Upper lobe of left lung (tissue), 6 donors: ENCODE measurements around the gene ENOSF1. TPM values are rescaled to one million over a fixed set of nuclear protein-coding genes. Genes with fewer than 3 reads are reported as not detected.
"Not testable (repeated sequence)": the region's sequence is repeated elsewhere in the genome, so short reads cannot be mapped to it uniquely, and the experiment has no call there.

ENCODE experiments used
- ATAC-seq, 2 donors: fragments of 200-7000 bp; cut with Tn5 transposase; one replicate each; pipeline ENCODE4 v1.9.1; 2022; ENCODE audit warnings: mild to moderate bottlenecking in 2 of 2, moderate library complexity in 2 of 2; ENCODE audit not compliant: low FRiP score in 2 of 2
- DNase-seq, 2 donors: peaks; one replicate each; pipeline ENCODE4 v3.0.0-alpha.2; 2019 to 2020
- H3K27ac ChIP-seq, 4 donors: fragments of 200-600 bp; sonication (generic); one replicate each; pipeline ENCODE4 v1.5.1; 2016 to 2019
- H3K27me3 ChIP-seq, 4 donors: fragments of 200-600 bp; sonication (generic); one replicate each; pipeline ENCODE4 v1.5.1; 2017 to 2019
- H3K36me3 ChIP-seq, 4 donors: fragments of 200-600 bp; sonication (generic); one replicate each; pipeline ENCODE4 v1.5.1; 2016 to 2019
- H3K4me1 ChIP-seq, 4 donors: fragments of 200-600 bp; sonication (generic); one replicate each; pipeline ENCODE4 v1.5.1; 2018 to 2019
- H3K4me3 ChIP-seq, 4 donors: fragments of 200-600 bp; sonication (generic); one replicate each; pipeline ENCODE4 v1.5.1; 2017 to 2019; ENCODE audit warnings: mild to moderate bottlenecking in 2 of 4, moderate library complexity in 1 of 4
- H3K9me3 ChIP-seq, 4 donors: fragments of 200-600 bp; sonication (generic); one replicate each; pipeline ENCODE4 v1.5.1; 2018 to 2019
- EP300 ChIP-seq, 4 donors: sonication (generic); formaldehyde crosslinking; IDR thresholded peaks; one replicate each; pipeline ENCODE4 v1.5.1; 2017; ENCODE audit warnings: antibody characterized with exemption in 4 of 4, control low read depth in 2 of 4
- POLR2A ChIP-seq, 4 donors: fragments of 450-650 bp; IDR thresholded peaks; one replicate each; pipeline ENCODE4 v1.5.1; 2016 to 2017; ENCODE audit warnings: antibody characterized with exemption in 4 of 4, mild to moderate bottlenecking in 2 of 4
- POLR2AphosphoS5 ChIP-seq, 2 donors: sonication (generic); formaldehyde crosslinking; IDR thresholded peaks; one replicate each; pipeline ENCODE4 v1.5.1; 2017; ENCODE audit warnings: antibody characterized with exemption in 2 of 2
- WGBS, 2 donors: methylation state at CpG; one replicate each; pipeline ENCODE4 v1.1.5; 2017 to 2018; 5-methylcytosine and 5-hydroxymethylcytosine counted together
- total RNA-seq, 6 donors: library from RNA; depleted of rRNA in 4 of 6; stranded (reverse); fragments of >200 nt in 4 of 6; gene quantifications; one replicate each; pipeline versions ENCODE4 v1.1.0 to v1.2.1, GENCODE V29; 2016 to 2021
- TF ChIP-seq, protein P1 (sequence below), 6 experiments: fragments of 450-650 bp in 4 of 6; fragments of 200-600 bp in 2 of 6; sonication (generic) in 2 of 6; IDR thresholded peaks; one replicate each; pipeline ENCODE4 v1.5.1; 2016 to 2019; ENCODE audit warnings: antibody characterized with exemption in 6 of 6
- donor health status: DM: no; HTN: no; CAD: no; lungs with moderate emphysema.
- donor health status: DM: no; HTN: yes; CAD: no; lungs with severe emphysema.

ENOSF1 gene
- total RNA-seq, 6 donors from 2014 or later, result 66.9 to 296 (median 105) TPM

GRCh38 chr18:682833-683232 is 29.6 kb downstream of the ENOSF1 start:
- ATAC-seq, result no peak
- no peaks in the 10 kb centered on the region for H3K4me1 ChIP-seq
- DNase-seq, result no peak
- no peak overlapping the region for H3K27ac ChIP-seq
- no peaks in the 10 kb centered on the region for H3K9me3 ChIP-seq
- H3K27me3 ChIP-seq, result no peaks in the 10 kb centered on the region
- H3K4me3 ChIP-seq, result no peak overlapping the region
- H3K36me3 ChIP-seq, result peaks cover 2 to 52% (median 39%) of the 10 kb centered on the region in 4 donors
- TF ChIP-seq, protein P1, sequence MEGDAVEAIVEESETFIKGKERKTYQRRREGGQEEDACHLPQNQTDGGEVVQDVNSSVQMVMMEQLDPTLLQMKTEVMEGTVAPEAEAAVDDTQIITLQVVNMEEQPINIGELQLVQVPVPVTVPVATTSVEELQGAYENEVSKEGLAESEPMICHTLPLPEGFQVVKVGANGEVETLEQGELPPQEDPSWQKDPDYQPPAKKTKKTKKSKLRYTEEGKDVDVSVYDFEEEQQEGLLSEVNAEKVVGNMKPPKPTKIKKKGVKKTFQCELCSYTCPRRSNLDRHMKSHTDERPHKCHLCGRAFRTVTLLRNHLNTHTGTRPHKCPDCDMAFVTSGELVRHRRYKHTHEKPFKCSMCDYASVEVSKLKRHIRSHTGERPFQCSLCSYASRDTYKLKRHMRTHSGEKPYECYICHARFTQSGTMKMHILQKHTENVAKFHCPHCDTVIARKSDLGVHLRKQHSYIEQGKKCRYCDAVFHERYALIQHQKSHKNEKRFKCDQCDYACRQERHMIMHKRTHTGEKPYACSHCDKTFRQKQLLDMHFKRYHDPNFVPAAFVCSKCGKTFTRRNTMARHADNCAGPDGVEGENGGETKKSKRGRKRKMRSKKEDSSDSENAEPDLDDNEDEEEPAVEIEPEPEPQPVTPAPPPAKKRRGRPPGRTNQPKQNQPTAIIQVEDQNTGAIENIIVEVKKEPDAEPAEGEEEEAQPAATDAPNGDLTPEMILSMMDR (IDR thresholded peaks at IDR 0.05), result no peak
- TF ChIP-seq EP300 (IDR thresholded peaks at IDR 0.05) (no peak), POLR2AphosphoS5 (IDR thresholded peaks at IDR 0.05) (no peak), POLR2A (IDR thresholded peaks at IDR 0.05) (no peak)

GRCh38 chr18:682416-682815 is 30.0 kb downstream of the ENOSF1 start:
- 93 to 95% methylated on average over 9 of the region's 9 CpGs for WGBS, 2 donors
- H3K9me3 ChIP-seq, DNase-seq, H3K4me3 ChIP-seq, H3K27ac ChIP-seq, ATAC-seq, H3K27me3 ChIP-seq, H3K4me1 ChIP-seq: not testable (repeated sequence)
- H3K36me3 ChIP-seq, result peaks cover 2 to 52% (median 43%) of the 10 kb centered on the region in 4 donors

DNA sequence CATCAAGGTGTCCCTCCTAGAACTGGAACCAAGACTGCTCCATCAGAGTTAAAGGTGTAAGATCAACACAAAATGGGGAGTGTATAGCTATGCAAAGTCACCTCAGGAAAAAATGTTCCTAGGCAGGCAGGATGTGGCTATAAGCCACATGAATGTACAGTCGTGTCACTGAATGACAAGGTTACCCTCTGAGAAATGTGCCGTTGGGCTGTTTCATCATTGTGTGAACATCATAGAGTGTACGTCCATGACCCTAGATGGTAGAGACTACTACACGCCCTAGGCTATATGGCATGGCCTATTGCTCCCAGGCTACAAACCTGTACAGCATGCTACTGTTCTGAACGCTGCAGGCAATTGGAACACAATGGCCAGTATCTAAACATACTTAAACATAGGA is 30.4 kb downstream of the ENOSF1 start:
- no peak for TF ChIP-seq EP300 (IDR thresholded peaks at IDR 0.05)
- TF ChIP-seq POLR2A (IDR thresholded peaks at IDR 0.05), result no peak

DNA sequence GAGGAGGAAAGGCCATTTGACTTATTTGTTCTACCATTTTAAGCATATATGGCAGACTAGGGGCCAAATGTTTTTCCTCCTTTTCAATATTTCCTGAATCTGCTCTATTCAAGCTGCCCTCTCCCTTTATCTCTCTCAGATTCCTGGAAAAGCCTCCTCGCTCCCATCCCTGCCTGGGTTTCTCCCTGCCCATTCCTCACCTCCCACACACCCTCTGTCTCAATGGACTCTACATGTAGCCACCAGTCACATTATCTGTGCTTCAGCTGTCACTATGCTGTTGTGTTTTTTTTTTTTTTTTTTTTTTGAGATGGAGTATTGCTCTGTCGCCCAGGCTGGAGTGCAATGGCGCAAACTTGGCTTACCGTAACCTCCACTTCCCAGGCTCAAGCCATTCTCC is 32.0 kb downstream of the ENOSF1 start:
- no peak overlapping the region for H3K4me3 ChIP-seq
- TF ChIP-seq POLR2AphosphoS5 (IDR thresholded peaks at IDR 0.05), result no peak
- TF ChIP-seq EP300 (IDR thresholded peaks at IDR 0.05), result no peak
- TF ChIP-seq, protein P1 (IDR thresholded peaks at IDR 0.05), result no peak
- TF ChIP-seq POLR2A (IDR thresholded peaks at IDR 0.05), result no peak
- no peak overlapping the region for H3K27ac ChIP-seq
- 95 to 98% methylated on average over 4 of the region's 4 CpGs for WGBS, 2 donors
- H3K36me3 ChIP-seq, result peaks cover 9 to 66% (median 48%) of the 10 kb centered on the region in 4 donors
- H3K9me3 ChIP-seq, result no peaks in the 10 kb centered on the region
- no peaks in the 10 kb centered on the region for H3K4me1 ChIP-seq
- DNase-seq (no peak), ATAC-seq (no peak)
- H3K27me3 ChIP-seq, result no peaks in the 10 kb centered on the region

More for the DNA sequence above, 30.4 kb downstream of the ENOSF1 start:
- Histone ChIP-seq H3K27me3 (no peaks in the 10 kb centered on the region), H3K4me3 (no peak overlapping the region), H3K4me1 (no peaks in the 10 kb centered on the region), H3K36me3 (peaks cover 4 to 56% (median 47%) of the 10 kb centered on the region in 4 donors), H3K27ac (no peak overlapping the region), H3K9me3 (no peaks in the 10 kb centered on the region)
- ATAC-seq, result no peak
- 74 to 91% methylated on average over 5 of the region's 5 CpGs for WGBS, 2 donors
- no peak for DNase-seq

DNA sequence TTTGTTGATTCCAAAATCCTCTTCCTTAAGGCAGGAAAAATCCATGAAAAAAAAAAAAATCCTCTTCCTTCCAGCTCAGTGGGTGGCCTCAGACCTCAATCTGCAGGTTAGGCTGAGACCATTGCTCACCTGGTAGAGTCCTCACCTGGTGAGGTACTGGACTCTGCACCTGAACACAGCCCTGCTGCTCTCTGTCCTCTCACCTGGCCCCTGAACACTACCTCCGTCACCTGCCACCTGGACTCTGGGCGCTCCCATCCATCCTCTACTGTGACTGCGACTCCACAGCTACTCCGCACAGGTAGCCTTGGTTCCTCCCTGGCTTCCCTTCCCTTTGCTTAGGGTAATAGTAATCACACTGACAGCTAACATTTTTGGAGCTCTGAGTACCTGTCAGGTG is 32.9 kb downstream of the ENOSF1 start:
- TF ChIP-seq POLR2A (IDR thresholded peaks at IDR 0.05) (no peak), POLR2AphosphoS5 (IDR thresholded peaks at IDR 0.05) (no peak), EP300 (IDR thresholded peaks at IDR 0.05) (no peak)
- TF ChIP-seq, protein P1 (IDR thresholded peaks at IDR 0.05), result no peak
- H3K4me3 ChIP-seq, result no peak overlapping the region
- no peak for ATAC-seq
- H3K27me3 ChIP-seq, result no peaks in the 10 kb centered on the region
- no peaks in the 10 kb centered on the region for H3K9me3 ChIP-seq
- DNase-seq, result no peak
- 93 to 98% methylated on average over 4 of the region's 4 CpGs for WGBS, 2 donors
- H3K36me3 ChIP-seq, result peaks cover 9 to 75% (median 52%) of the 10 kb centered on the region in 4 donors
- H3K27ac ChIP-seq, result no peak overlapping the region
- no peaks in the 10 kb centered on the region for H3K4me1 ChIP-seq

GRCh38 chr18:678482-679182 is 33.8 kb downstream of the ENOSF1 start:
- Histone ChIP-seq H3K4me1 (no peaks in the 10 kb centered on the region), H3K4me3 (no peak overlapping the region), H3K27me3 (no peaks in the 10 kb centered on the region), H3K9me3 (no peaks in the 10 kb centered on the region), H3K27ac (no peak overlapping the region), H3K36me3 (peaks cover 9 to 81% (median 52%) of the 10 kb centered on the region in 4 donors)
- DNase-seq (peak in 1 of 2 donors; percentile 34), ATAC-seq (peak in 1 of 2 donors; percentile 20)
- TF ChIP-seq POLR2AphosphoS5 (IDR thresholded peaks at IDR 0.05), result no peak
- no peak for TF ChIP-seq EP300 (IDR thresholded peaks at IDR 0.05)
- TF ChIP-seq, protein P1 (IDR thresholded peaks at IDR 0.05), result no peak
- no peak for TF ChIP-seq POLR2A (IDR thresholded peaks at IDR 0.05)
- WGBS, 2 donors, result 92 to 96% methylated on average over 12 to 15 of the region's 15 CpGs
